H1 (cell line): ENCODE results near the gene UBAC1. TPM values are rescaled to one million over a fixed set of nuclear protein-coding genes. Genes with fewer than 3 reads are reported as not detected.

ENCODE experiments used
- CTCF ChIA-PET: fragments of 300-600 bp; sonication (Branson Sonifier 250); formaldehyde crosslinking; loops from one replicate; lab custom pipeline; 2021; ENCODE audit not compliant: partially characterized antibody; lab: Charles Lee
- POLR2A ChIA-PET: fragments of 300-600 bp; sonication (Branson Sonifier 250); formaldehyde crosslinking; loops from one replicate; lab custom pipeline; 2021; ENCODE audit warnings: inconsistent platforms; ENCODE audit not compliant: partially characterized antibody; lab: Charles Lee
- DNase-seq, 2 experiments: peaks; one replicate each; pipeline versions ENCODE4 v3.0.0 to v3.0.0-alpha.2; 2010 to 2022; ENCODE audit warnings: low spot score in 2 of 2, low read depth in 1 of 2, mixed read lengths in 1 of 2
- FAIRE-seq: peaks from 2 replicates; lab custom pipeline; 2011; peaks lifted over from hg19 to GRCh38; lab: Jason Lieb, UNC
- H2AFZ ChIP-seq: 2 replicates; pipeline ENCODE4 v1.8.1; 2012; ENCODE audit warnings: low read length, inconsistent platforms
- H2AK5ac ChIP-seq: 2 replicates; pipeline ENCODE4 v1.6.1; 2013; ENCODE audit warnings: low read depth, low read length
- H2BK120ac ChIP-seq: replicated peaks from 2 replicates; pipeline ENCODE3; 2013; ENCODE audit warnings: low read depth, low read length, inconsistent platforms
- H2BK12ac ChIP-seq: 2 replicates; pipeline ENCODE4 v1.6.1; 2013; ENCODE audit warnings: low read depth, low read length
- H2BK15ac ChIP-seq: 2 replicates; pipeline ENCODE4 v1.6.1; 2013; ENCODE audit warnings: low read length
- H2BK20ac ChIP-seq: 2 replicates; pipeline ENCODE4 v1.6.1; 2013; ENCODE audit warnings: low read length
- H2BK5ac ChIP-seq: 2 replicates; pipeline ENCODE4 v1.6.1; 2013; ENCODE audit warnings: low read depth, low read length
- H3K14ac ChIP-seq: 2 replicates; pipeline ENCODE4 v1.6.1; 2013; ENCODE audit warnings: inconsistent platforms; ENCODE audit not compliant: insufficient read length
- H3K18ac ChIP-seq: 2 replicates; pipeline ENCODE4 v1.6.1; 2013; ENCODE audit warnings: low read length; ENCODE audit errors: extremely low read depth
- H3K23ac ChIP-seq: 2 replicates; pipeline ENCODE4 v1.6.1; 2013; ENCODE audit warnings: inconsistent platforms; ENCODE audit not compliant: insufficient read length
- H3K23me2 ChIP-seq: 2 replicates; pipeline ENCODE4 v1.6.1; 2013; ENCODE audit warnings: low read depth, low read length
- H3K27ac ChIP-seq: 2 replicates; pipeline ENCODE4 v1.6.1; 2011; ENCODE audit warnings: low read depth, low read length, inconsistent platforms
- H3K27me3 ChIP-seq, 4 experiments: replicated peaks in 1 of 4; 1 replicate in 1 of 4; 2 replicates in 3 of 4; pipeline versions ENCODE4 v1.6.1 to v1.8.1; 2011 to 2013; ENCODE audit warnings: low read length in 3 of 4, mild to moderate bottlenecking in 3 of 4, inconsistent platforms in 2 of 4, mixed read lengths in 2 of 4, moderate library complexity in 1 of 4; ENCODE audit not compliant: control insufficient read depth in 3 of 4, insufficient read depth in 3 of 4; ENCODE audit errors: extremely low read depth in 1 of 4
- H3K36me3 ChIP-seq, 4 experiments: 2 replicates each; pipeline versions ENCODE4 v1.6.1 to v1.8.1; 2011 to 2013; ENCODE audit warnings: mild to moderate bottlenecking in 4 of 4, low read length in 3 of 4, moderate library complexity in 2 of 4, control low read depth in 1 of 4, inconsistent platforms in 1 of 4; ENCODE audit not compliant: insufficient read depth in 4 of 4, control insufficient read depth in 2 of 4
- H3K4ac ChIP-seq: replicated peaks from 2 replicates; pipeline ENCODE3; 2013; ENCODE audit warnings: low read length, low read depth, mixed read lengths, inconsistent platforms; ENCODE audit not compliant: insufficient read length
- H3K4me1 ChIP-seq, 4 experiments: replicated peaks in 1 of 4; 1 replicate in 1 of 4; 2 replicates in 3 of 4; pipeline versions ENCODE4 v1.6.1 to v1.8.1; 2011 to 2013; ENCODE audit warnings: low read length in 3 of 4, inconsistent platforms in 2 of 4, mixed read lengths in 1 of 4; ENCODE audit not compliant: insufficient read depth in 4 of 4, control insufficient read depth in 3 of 4
- H3K4me2 ChIP-seq, 2 experiments: 2 replicates each; pipeline versions ENCODE4 v1.6.1 to v1.8.1; 2011 to 2013; ENCODE audit warnings: low read depth in 2 of 2, low read length in 2 of 2, control low read depth in 1 of 2, inconsistent platforms in 1 of 2, mild to moderate bottlenecking in 1 of 2; ENCODE audit not compliant: insufficient read depth in 1 of 2
- H3K4me3 ChIP-seq, 4 experiments: fragments of 200-600, 300-600 bp in 1 of 4; sonication (generic), shearing (Covaris generic), sonication (Bioruptor Twin) in 1 of 4; 2 replicates each; pipeline versions ENCODE4 v1.5.1 to v1.8.1; 2011 to 2016; ENCODE audit warnings: low read length in 4 of 4, low read depth in 3 of 4, control low read depth in 2 of 4, inconsistent platforms in 2 of 4, mild to moderate bottlenecking in 2 of 4, mixed read lengths in 1 of 4, moderate library complexity in 1 of 4; ENCODE audit not compliant: insufficient read depth in 2 of 4; ENCODE audit errors: extremely low read depth in 1 of 4
- H3K56ac ChIP-seq: replicated peaks from 2 replicates; pipeline ENCODE3; 2013; ENCODE audit warnings: low read depth, mild to moderate bottlenecking, mixed read lengths, low read length, inconsistent platforms; ENCODE audit not compliant: insufficient read length
- H3K79me1 ChIP-seq: 2 replicates; pipeline ENCODE4 v1.6.1; 2013; ENCODE audit warnings: low read depth, low read length, control low read depth
- H3K79me2 ChIP-seq, 2 experiments: 2 replicates each; pipeline versions ENCODE4 v1.6.1 to v1.8.1; 2012 to 2013; ENCODE audit warnings: low read length in 2 of 2, mild to moderate bottlenecking in 2 of 2, inconsistent platforms in 1 of 2; ENCODE audit not compliant: insufficient read depth in 2 of 2, control insufficient read depth in 1 of 2
- H3K9ac ChIP-seq, 4 experiments: replicated peaks in 1 of 4; 1 replicate in 1 of 4; 2 replicates in 3 of 4; pipeline versions ENCODE4 v1.6.1 to v1.8.1; 2011 to 2013; ENCODE audit warnings: low read depth in 3 of 4, low read length in 3 of 4, control low read depth in 2 of 4, mild to moderate bottlenecking in 2 of 4, moderate library complexity in 2 of 4, inconsistent platforms in 1 of 4; ENCODE audit errors: extremely low read depth in 1 of 4
- H3K9me3 ChIP-seq, 2 experiments: 2 replicates each; pipeline versions ENCODE4 v1.6.1 to v1.8.1; 2012 to 2013; ENCODE audit warnings: mild to moderate bottlenecking in 2 of 2, moderate library complexity in 2 of 2, control low read depth in 1 of 2, inconsistent platforms in 1 of 2, low read depth in 1 of 2, low read length in 1 of 2, mixed read lengths in 1 of 2; ENCODE audit not compliant: insufficient read depth in 2 of 2
- H4K20me1 ChIP-seq, 2 experiments: replicated peaks in 1 of 2; 2 replicates each; pipeline versions ENCODE3 to v1.8.1; 2011 to 2013; ENCODE audit warnings: inconsistent platforms in 2 of 2, low read length in 2 of 2, mild to moderate bottlenecking in 1 of 2; ENCODE audit not compliant: insufficient read depth in 2 of 2, control insufficient read depth in 1 of 2
- H4K5ac ChIP-seq: 2 replicates; pipeline ENCODE4 v1.6.1; 2013; ENCODE audit warnings: low read length, low read depth, mixed read lengths, inconsistent platforms; ENCODE audit not compliant: insufficient read length
- H4K8ac ChIP-seq: 2 replicates; pipeline ENCODE4 v1.8.0; 2013; ENCODE audit warnings: mild to moderate bottlenecking, moderate library complexity, low read length, inconsistent platforms; ENCODE audit not compliant: insufficient read depth; ENCODE audit errors: extremely low read depth
- H4K91ac ChIP-seq: replicated peaks from 2 replicates; pipeline ENCODE3; 2013; ENCODE audit warnings: low read length, mixed read lengths, inconsistent platforms; ENCODE audit not compliant: insufficient read length
- ATF2 ChIP-seq: IDR thresholded peaks from 2 replicates; pipeline ENCODE4 v1.6.1; 2012; ENCODE audit warnings: low read length, inconsistent platforms
- BACH1 ChIP-seq: IDR thresholded peaks from 2 replicates; pipeline ENCODE4 v1.6.1; 2012; ENCODE audit warnings: low read length, improper control_type of control experiment
- EP300 ChIP-seq, 2 experiments: IDR thresholded peaks; 1 replicate in 1 of 2; 2 replicates in 1 of 2; pipeline ENCODE4 v1.6.1; 2011 to 2012; ENCODE audit warnings: low read depth in 2 of 2, low read length in 2 of 2, mild to moderate bottlenecking in 2 of 2, borderline replicate concordance in 1 of 2, inconsistent platforms in 1 of 2, moderate library complexity in 1 of 2
- GABPA ChIP-seq: IDR thresholded peaks from 2 replicates; pipeline ENCODE4 v1.6.1; 2011; ENCODE audit warnings: mild to moderate bottlenecking, low read length, moderate library complexity, borderline replicate concordance; ENCODE audit not compliant: insufficient read depth
- JUN ChIP-seq: IDR thresholded peaks from 2 replicates; pipeline ENCODE4 v1.6.1; 2011; ENCODE audit warnings: low read depth, mild to moderate bottlenecking, improper control_type of control experiment, low read length
- RBBP5 ChIP-seq: IDR thresholded peaks from 2 replicates; pipeline ENCODE4 v1.7.1; 2012; ENCODE audit warnings: low read depth, mild to moderate bottlenecking, inconsistent platforms, low read length, moderate library complexity, borderline replicate concordance
- SIN3A ChIP-seq, 2 experiments: IDR thresholded peaks in 1 of 2; conservative IDR thresholded peaks in 1 of 2; 2 replicates each; pipeline ENCODE4 v1.6.1; 2011 to 2012; ENCODE audit warnings: low read length in 2 of 2, improper control_type of control experiment in 1 of 2, low read depth in 1 of 2, mild to moderate bottlenecking in 1 of 2
- TCF12 ChIP-seq: IDR thresholded peaks from 2 replicates; pipeline ENCODE4 v1.6.1; 2011; ENCODE audit warnings: low read depth, mild to moderate bottlenecking, low read length
- WGBS, 2 experiments: shearing (Covaris generic) in 1 of 2; methylation state at CpG; one replicate each; pipeline versions ENCODE4 v1.1.6 to v1.1.7; 2013 to 2015; ENCODE audit warnings: low lambda C conversion rate in 2 of 2, mixed read lengths in 2 of 2, inconsistent platforms in 1 of 2, low coverage in 1 of 2, missing lambda C conversion rate in 1 of 2; ENCODE audit not compliant: insufficient replicate concordance in 2 of 2, insufficient coverage in 1 of 2, insufficient read length in 1 of 2; ENCODE audit errors: extremely low coverage in 1 of 2, missing lambda C conversion rate in 1 of 2; 5-methylcytosine and 5-hydroxymethylcytosine counted together
- polyA plus RNA-seq, 7 experiments: library from polyadenylated mRNA; depleted of rRNA in 3 of 7; stranded (reverse) in 5 of 7; unstranded in 2 of 7; fragments of >200 nt in 5 of 7; fragments of 200-250 nt in 2 of 7; gene quantifications; 1 replicate in 5 of 7; 2 replicates in 1 of 7; 4 replicates in 1 of 7; pipeline versions ENCODE4 v1.2.1 to v1.2.3, GENCODE V29; 2011 to 2013; ENCODE audit warnings: missing spikeins in 2 of 7, mixed read lengths in 2 of 7
- total RNA-seq: library from RNA; stranded (reverse); fragmentation: NEBNext Ultra II Directional; extraction: Animal tissue kit (Norgen Biotek cat#: 25700); gene quantifications from 2 replicates; pipeline ENCODE4 v1.2.1, GENCODE V29; 2021

UBAC1 gene
- total and polyA plus RNA-seq, 2 of the 8 experiments (the other 6 are each of a cell fraction or from before 2014, with no cell fraction given): 59.3 to 85.2 TPM

DNA sequence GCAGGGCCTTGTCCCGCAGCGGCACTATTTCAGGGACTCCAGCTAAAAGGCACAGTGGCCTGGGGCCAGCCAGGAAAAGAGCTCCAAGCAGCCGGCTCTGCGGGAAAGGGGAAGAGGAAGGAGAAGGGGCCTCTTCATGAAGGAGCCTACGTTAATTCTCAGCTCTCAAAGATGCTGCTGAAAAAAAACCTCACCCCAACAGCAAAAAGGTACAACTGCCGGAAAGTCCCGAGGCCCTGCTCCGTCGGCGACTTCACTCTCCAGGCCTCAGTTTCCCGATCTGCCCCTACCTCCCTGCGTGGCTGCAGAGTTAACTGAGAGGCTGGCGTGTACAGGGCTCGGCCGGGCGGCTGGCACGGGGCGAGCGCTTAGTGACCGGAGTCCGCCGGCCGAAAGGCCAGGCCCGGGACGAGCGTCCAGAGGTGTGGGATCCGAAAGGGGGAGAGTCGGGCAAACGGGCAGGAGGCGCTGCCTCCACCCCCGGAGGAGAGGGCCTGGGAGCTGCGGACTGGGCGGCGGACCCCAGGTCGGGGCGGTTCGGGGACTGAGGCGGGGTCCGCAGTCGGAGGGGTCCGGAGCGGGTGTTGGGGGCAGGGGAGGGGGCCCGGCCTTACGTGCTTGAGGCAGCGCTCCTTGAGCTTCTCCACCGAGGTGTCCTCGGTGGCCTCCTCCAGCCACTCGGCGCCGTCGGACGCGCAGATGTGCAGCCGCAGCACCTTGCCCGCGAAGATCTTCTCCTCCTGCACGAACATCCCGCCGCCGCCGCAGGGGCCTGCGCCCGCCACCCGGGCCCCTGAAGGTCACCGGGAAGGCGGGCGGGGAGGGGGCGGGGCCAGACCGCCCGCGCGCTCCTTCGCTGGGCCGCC, 529 bp downstream of the UBAC1 start:
- CTCF ChIA-PET: interaction anchor here (0.7 to 1.8 kb wide), 11 partner anchors 8 to 177 kb away, joined by 3 to 5 read pairs (median 3); no protein-coding TSS in a partner anchor
- no peak overlapping the region for H2BK12ac ChIP-seq
- H3K9ac ChIP-seq: peak overlapping the region; percentile 21 to 73 (median 52); a peak in 6 of 7 replicates
- peaks cover 4 to 7% (median 5%) of the 10 kb centered on the region in 4 experiments; a peak in 5 of 7 replicates for H3K4me1 ChIP-seq
- H3K79me2 ChIP-seq: peaks cover 5 to 44% of the 10 kb centered on the region in 2 experiments
- peak overlapping the region; percentile 48 for H3K18ac ChIP-seq
- no peak overlapping the region for H3K23ac ChIP-seq
- no peak overlapping the region for H4K8ac ChIP-seq
- H3K4me3 ChIP-seq: peak overlapping the region; percentile 76 to 90 (median 82)
- no peak overlapping the region for H3K14ac ChIP-seq
- no peak overlapping the region for H2AK5ac ChIP-seq
- H2AFZ ChIP-seq: no peak overlapping the region
- no peak overlapping the region for H3K4ac ChIP-seq
- no peaks in the 10 kb centered on the region for H3K9me3 ChIP-seq
- H4K91ac ChIP-seq: no peak overlapping the region
- WGBS, 2 experiments: 9% methylated on average over 42 of the region's 74 CpGs; no CpG with 5 or more reads in 1 of the 2 experiments
- H3K27me3 ChIP-seq: no peaks in the 10 kb centered on the region
- peaks cover 1% of the 10 kb centered on the region for H3K23me2 ChIP-seq
- POLR2A ChIA-PET: interaction anchor here (0.8 to 1.9 kb wide), 4 partner anchors 9 to 172 kb away, joined by 3 to 5 read pairs (median 3); no protein-coding TSS in a partner anchor
- H3K27ac ChIP-seq: 0 out of 2 replicates have a peak overlapping the region, but pooled peaks have one; percentile 37
- FAIRE-seq (no peak), DNase-seq (no peak)
- peaks cover 7 to 11% of the 10 kb centered on the region in 2 experiments for H4K20me1 ChIP-seq
- H2BK5ac ChIP-seq: no peak overlapping the region; the same call in 1 of the 2 replicates
- H3K79me1 ChIP-seq: peaks cover 11% of the 10 kb centered on the region
- no peak overlapping the region for H2BK120ac ChIP-seq
- peak overlapping the region; percentile 20 for H4K5ac ChIP-seq
- H2BK20ac ChIP-seq: no peak overlapping the region
- no peak overlapping the region for H2BK15ac ChIP-seq
- H3K4me2 ChIP-seq: peak overlapping the region; percentile 78 to 92
- no peaks in the 10 kb centered on the region for H3K36me3 ChIP-seq
- no peak overlapping the region for H3K56ac ChIP-seq
- TF ChIP-seq EP300 (IDR thresholded peaks at IDR 0.05; ENCODE audit: borderline replicate concordance in 1 of 2, low read depth in 2 of 2, low read length in 2 of 2) (no peak), GABPA (0 out of 2 replicates have a peak, but pooled peaks have one; percentile 28), ATF2 (no peak), SIN3A (conservative IDR thresholded peaks at IDR 0.05 in 1 of 2, IDR thresholded peaks at IDR 0.05 in 1 of 2; ENCODE audit: low read depth in 1 of 2, low read length in 2 of 2) (0 out of 4 replicates have a peak, but pooled peaks of 1 of the 2 experiments have one; percentile 44), BACH1 (no peak), RBBP5 (0 out of 2 replicates have a peak, but pooled peaks have one; percentile 57), TCF12 (no peak), JUN (no peak)
